ENCODE data around the gene ZBTB17.

DNA sequence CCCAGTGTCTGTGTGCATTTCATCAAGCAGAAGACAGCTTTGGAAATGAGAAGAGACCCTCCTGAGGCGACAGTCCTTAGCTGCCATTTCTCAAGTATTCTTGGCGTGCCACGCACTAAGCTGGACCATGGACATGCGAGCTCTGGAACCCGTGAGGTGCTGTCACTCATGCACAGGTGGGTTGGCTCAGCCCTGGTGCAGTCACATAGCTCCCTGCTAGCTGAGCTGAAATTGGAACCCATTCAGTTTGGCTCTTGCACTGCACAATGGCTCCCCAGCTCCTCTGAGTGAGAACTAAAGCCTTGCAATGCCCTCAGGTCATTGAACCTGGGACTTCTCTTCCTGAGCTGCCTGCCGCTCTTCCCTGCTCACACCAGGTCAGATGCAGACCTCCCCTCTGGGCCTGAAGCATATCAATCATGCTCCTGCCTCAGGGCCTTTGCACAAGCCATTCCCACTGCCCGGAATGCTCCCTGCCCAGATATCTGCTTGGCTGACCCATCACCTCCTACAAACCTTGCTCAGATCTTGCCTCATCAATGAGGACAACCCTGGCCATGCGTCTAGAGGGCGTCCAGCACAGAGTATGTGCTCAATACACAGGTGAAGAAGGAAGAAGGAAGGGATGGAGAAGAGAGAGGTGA lies 21.9 kb upstream of the ZBTB17 start:
- TF ChIP-seq POLR2A (IDR thresholded peaks at IDR 0.05), result no peak
- TF ChIP-seq, protein P1, sequence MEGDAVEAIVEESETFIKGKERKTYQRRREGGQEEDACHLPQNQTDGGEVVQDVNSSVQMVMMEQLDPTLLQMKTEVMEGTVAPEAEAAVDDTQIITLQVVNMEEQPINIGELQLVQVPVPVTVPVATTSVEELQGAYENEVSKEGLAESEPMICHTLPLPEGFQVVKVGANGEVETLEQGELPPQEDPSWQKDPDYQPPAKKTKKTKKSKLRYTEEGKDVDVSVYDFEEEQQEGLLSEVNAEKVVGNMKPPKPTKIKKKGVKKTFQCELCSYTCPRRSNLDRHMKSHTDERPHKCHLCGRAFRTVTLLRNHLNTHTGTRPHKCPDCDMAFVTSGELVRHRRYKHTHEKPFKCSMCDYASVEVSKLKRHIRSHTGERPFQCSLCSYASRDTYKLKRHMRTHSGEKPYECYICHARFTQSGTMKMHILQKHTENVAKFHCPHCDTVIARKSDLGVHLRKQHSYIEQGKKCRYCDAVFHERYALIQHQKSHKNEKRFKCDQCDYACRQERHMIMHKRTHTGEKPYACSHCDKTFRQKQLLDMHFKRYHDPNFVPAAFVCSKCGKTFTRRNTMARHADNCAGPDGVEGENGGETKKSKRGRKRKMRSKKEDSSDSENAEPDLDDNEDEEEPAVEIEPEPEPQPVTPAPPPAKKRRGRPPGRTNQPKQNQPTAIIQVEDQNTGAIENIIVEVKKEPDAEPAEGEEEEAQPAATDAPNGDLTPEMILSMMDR (IDR thresholded peaks at IDR 0.05), result no peak
- TF ChIP-seq POLR2AphosphoS5 (IDR thresholded peaks at IDR 0.05), result no peak
